ENCODE data around the gene SLC11A1. TPM values are rescaled to one million over a fixed set of nuclear protein-coding genes. Genes with fewer than 3 reads are reported as not detected.

SLC11A1 gene
- polyA plus RNA-seq, 3 donors = 184 to 2,019 (median 352) TPM

GRCh38 chr2:218393750-218394290 lies 11.7 kb downstream of the SLC11A1 start:
- no peak for TF ChIP-seq CTCF (IDR thresholded peaks at IDR 0.05)
- peaks cover 0 to 7% (median 0%) of the 10 kb centered on the region in 3 donors for H3K27me3 Mint-ChIP-seq (ENCODE audit: low read depth in 3 of 3)
- peak overlapping the region; percentile 90 to 91 for H3K27ac ChIP-seq (ENCODE audit: low read depth in 1 of 2, low read length in 2 of 2)
- H3K4me1 Mint-ChIP-seq = peaks cover 73% of the 10 kb centered on the region
- no peak overlapping the region for H2AFZ ChIP-seq (ENCODE audit: insufficient read depth, low read depth, low read length, poor library complexity, severe bottlenecking)
- 23% methylated on average over 5 of the region's 8 CpGs for WGBS (ENCODE audit: insufficient coverage)
- peaks cover 59 to 65% of the 10 kb centered on the region in 2 donors for H3K36me3 Mint-ChIP-seq
- peak overlapping the region in 1 of 3 experiments; percentile 92 for H3K4me3 ChIP-seq (replicated peaks in 1 of 3; ENCODE audit: low read depth in 2 of 3, low read length in 3 of 3)
- H3K9me3 ChIP-seq (replicated peaks in 1 of 2; ENCODE audit: control insufficient read depth in 1 of 2, insufficient read depth in 1 of 2, low read length in 2 of 2) = no peaks in the 10 kb centered on the region
- H3K79me2 ChIP-seq (ENCODE audit: insufficient read depth, low read length) = peaks cover 53% of the 10 kb centered on the region
- DNase-seq = no peak
- H3K27me3 ChIP-seq (ENCODE audit: control insufficient read depth in 2 of 2, insufficient read depth in 2 of 2, low read length in 2 of 2) = no peaks in the 10 kb centered on the region
- H3K36me3 ChIP-seq (replicated peaks in 1 of 2; ENCODE audit: control insufficient read depth in 1 of 2, insufficient read depth in 2 of 2, low read length in 2 of 2) = peaks cover 61 to 64% of the 10 kb centered on the region in 2 donors
- H3K4me1 ChIP-seq (ENCODE audit: control insufficient read depth in 1 of 2, insufficient read depth in 2 of 2, low read length in 2 of 2) = peaks cover 76 to 96% of the 10 kb centered on the region in 2 donors
- H3K9ac ChIP-seq (ENCODE audit: insufficient read depth, low read length, poor library complexity, severe bottlenecking) = no peak overlapping the region
- H3K4me3 Mint-ChIP-seq = no peak overlapping the region
- H3K27ac Mint-ChIP-seq = peak overlapping the region; percentile 86 to 97 (median 90)
- peak overlapping the region; percentile 96 for H3K4me2 ChIP-seq (replicated peaks; ENCODE audit: extremely low read depth, low read length, poor library complexity, severe bottlenecking)
- intact Hi-C loops (cut with micrococcal nuclease) = loop anchor here in 1 of 2 donors (10.0 kb wide), 1 partner anchor 171 kb away; the partner anchor contains the start of genes CNOT9 and USP37
- peaks cover 0 to 5% (median 0%) of the 10 kb centered on the region in 7 donors for H3K9me3 Mint-ChIP-seq
- H4K20me1 ChIP-seq (ENCODE audit: insufficient read depth, low read length) = peaks cover 69% of the 10 kb centered on the region

- WGBS (ENCODE audit: insufficient coverage) = 71% methylated on average over 5 of the region's 13 CpGs
- peak overlapping the region; percentile 86 to 97 (median 91) for H3K27ac Mint-ChIP-seq
- Histone ChIP-seq H3K27me3 (ENCODE audit: control insufficient read depth in 2 of 2, insufficient read depth in 2 of 2, low read length in 2 of 2) (no peaks in the 10 kb centered on the region), H3K79me2 (ENCODE audit: insufficient read depth, low read length) (peaks cover 54% of the 10 kb centered on the region), H3K27ac (ENCODE audit: low read depth in 1 of 2, low read length in 2 of 2) (peak overlapping the region; percentile 90 to 91), H3K4me1 (ENCODE audit: control insufficient read depth in 1 of 2, insufficient read depth in 2 of 2, low read length in 2 of 2) (peaks cover 71 to 96% of the 10 kb centered on the region in 2 donors), H3K36me3 (replicated peaks in 1 of 2; ENCODE audit: control insufficient read depth in 1 of 2, insufficient read depth in 2 of 2, low read length in 2 of 2) (peaks cover 54 to 57% of the 10 kb centered on the region in 2 donors), H3K4me2 (replicated peaks; ENCODE audit: extremely low read depth, low read length, poor library complexity, severe bottlenecking) (peak overlapping the region; percentile 96), H3K9me3 (replicated peaks in 1 of 2; ENCODE audit: control insufficient read depth in 1 of 2, insufficient read depth in 1 of 2, low read length in 2 of 2) (no peaks in the 10 kb centered on the region), H3K9ac (ENCODE audit: insufficient read depth, low read length, poor library complexity, severe bottlenecking) (no peak overlapping the region), H3K4me3 (replicated peaks in 1 of 3; ENCODE audit: low read depth in 2 of 3, low read length in 3 of 3) (peak overlapping the region in 1 of 3 experiments; percentile 92), H2AFZ (ENCODE audit: insufficient read depth, low read depth, low read length, poor library complexity, severe bottlenecking) (no peak overlapping the region), H4K20me1 (ENCODE audit: insufficient read depth, low read length) (peaks cover 63% of the 10 kb centered on the region)
- H3K9me3 Mint-ChIP-seq = peaks cover 0 to 5% (median 0%) of the 10 kb centered on the region in 7 donors
- intact Hi-C loops (cut with micrococcal nuclease) = loop anchor here (5.0 to 10.0 kb wide), 6 partner anchors 32 to 177 kb away; partner anchors contain the start of genes AAMP (in 2 of the 2), PNKD (in 2 of the 2), ARPC2 (in 1 of the 2) and CATIP (in 1 of the 2)
- peaks cover 71% of the 10 kb centered on the region for H3K4me1 Mint-ChIP-seq
- no peak for TF ChIP-seq CTCF (IDR thresholded peaks at IDR 0.05)
- H3K4me3 Mint-ChIP-seq = peak overlapping the region in 1 of 2 donors; percentile 27
- DNase-seq = no peak
- peaks cover 53 to 60% of the 10 kb centered on the region in 2 donors for H3K36me3 Mint-ChIP-seq
- peaks cover 0 to 7% (median 0%) of the 10 kb centered on the region in 3 donors for H3K27me3 Mint-ChIP-seq (ENCODE audit: low read depth in 3 of 3)
Observed at GRCh38 chr2:218394298-218395089, 12.4 kb downstream of the SLC11A1 start.

All from CD14-positive monocyte (primary cell).